ENCODE results near the gene ITSN1. TPM values are rescaled to one million over a fixed set of nuclear protein-coding genes. Genes with fewer than 3 reads are reported as not detected.

The ITSN1 gene
- total RNA-seq, 1 experiment from 2014 or later, result 42.6 TPM

DNA sequence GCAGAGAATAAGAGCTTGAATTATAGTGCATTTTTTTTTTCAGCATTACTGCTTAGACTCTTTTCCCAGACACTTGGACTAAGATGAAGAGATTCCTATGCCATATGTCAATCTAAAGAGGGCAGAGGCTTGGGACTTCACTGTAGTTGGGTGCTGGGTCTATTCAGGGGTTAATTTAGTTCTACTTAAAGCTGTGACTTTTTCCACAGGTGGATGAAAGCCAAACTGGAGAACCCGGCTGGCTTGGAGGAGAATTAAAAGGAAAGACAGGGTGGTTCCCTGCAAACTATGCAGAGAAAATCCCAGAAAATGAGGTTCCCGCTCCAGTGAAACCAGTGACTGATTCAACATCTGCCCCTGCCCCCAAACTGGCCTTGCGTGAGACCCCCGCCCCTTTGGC lies 168.5 kb downstream of the ITSN1 start:
- CTCF ChIA-PET, result interaction anchor here (0.6 to 0.8 kb wide), 2 partner anchors 127 to 162 kb away, joined by 3 read pairs; no protein-coding TSS in a partner anchor
- H3K27me3 Mint-ChIP-seq (ENCODE audit: insufficient read depth, unreplicated experiment), result no peaks in the 10 kb centered on the region
- H3K9me3 Mint-ChIP-seq (ENCODE audit: unreplicated experiment), result no peaks in the 10 kb centered on the region
- no peak for DNase-seq (ENCODE audit: unreplicated experiment)
- BruUV-seq (replicated peaks), result no TSS peak
- H3K4me1 Mint-ChIP-seq (ENCODE audit: insufficient read depth, unreplicated experiment), result no peaks in the 10 kb centered on the region
- no peak overlapping the region for H3K27ac Mint-ChIP-seq (ENCODE audit: low read depth, unreplicated experiment)
- H3K36me3 Mint-ChIP-seq (ENCODE audit: insufficient read depth, unreplicated experiment), result peaks cover 53% of the 10 kb centered on the region
- POLR2A ChIA-PET, result interaction anchor here (0.6 to 1.6 kb wide), 2 partner anchors 8 to 404 kb away, joined by 3 to 5 read pairs; no protein-coding TSS in a partner anchor
- no peak overlapping the region for H3K4me3 Mint-ChIP-seq (ENCODE audit: unreplicated experiment)
- TF ChIP-seq, protein P1, sequence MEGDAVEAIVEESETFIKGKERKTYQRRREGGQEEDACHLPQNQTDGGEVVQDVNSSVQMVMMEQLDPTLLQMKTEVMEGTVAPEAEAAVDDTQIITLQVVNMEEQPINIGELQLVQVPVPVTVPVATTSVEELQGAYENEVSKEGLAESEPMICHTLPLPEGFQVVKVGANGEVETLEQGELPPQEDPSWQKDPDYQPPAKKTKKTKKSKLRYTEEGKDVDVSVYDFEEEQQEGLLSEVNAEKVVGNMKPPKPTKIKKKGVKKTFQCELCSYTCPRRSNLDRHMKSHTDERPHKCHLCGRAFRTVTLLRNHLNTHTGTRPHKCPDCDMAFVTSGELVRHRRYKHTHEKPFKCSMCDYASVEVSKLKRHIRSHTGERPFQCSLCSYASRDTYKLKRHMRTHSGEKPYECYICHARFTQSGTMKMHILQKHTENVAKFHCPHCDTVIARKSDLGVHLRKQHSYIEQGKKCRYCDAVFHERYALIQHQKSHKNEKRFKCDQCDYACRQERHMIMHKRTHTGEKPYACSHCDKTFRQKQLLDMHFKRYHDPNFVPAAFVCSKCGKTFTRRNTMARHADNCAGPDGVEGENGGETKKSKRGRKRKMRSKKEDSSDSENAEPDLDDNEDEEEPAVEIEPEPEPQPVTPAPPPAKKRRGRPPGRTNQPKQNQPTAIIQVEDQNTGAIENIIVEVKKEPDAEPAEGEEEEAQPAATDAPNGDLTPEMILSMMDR (IDR thresholded peaks at IDR 0.05; ENCODE audit: unreplicated experiment), result no peak
- intact Hi-C loops (cut with micrococcal nuclease), result no loop called here

- no peak overlapping the region for H3K27ac Mint-ChIP-seq (ENCODE audit: low read depth, unreplicated experiment)
- peaks cover 59% of the 10 kb centered on the region for H3K36me3 Mint-ChIP-seq (ENCODE audit: insufficient read depth, unreplicated experiment)
- intact Hi-C loops (cut with micrococcal nuclease), result no loop called here
- no peaks in the 10 kb centered on the region for H3K27me3 Mint-ChIP-seq (ENCODE audit: insufficient read depth, unreplicated experiment)
- BruUV-seq (replicated peaks), result no TSS peak
- CTCF ChIA-PET, result interaction anchor here (0.6 kb wide), 1 partner anchor 161 kb away, joined by 3 read pairs; no protein-coding TSS in a partner anchor
- H3K9me3 Mint-ChIP-seq (ENCODE audit: unreplicated experiment), result no peaks in the 10 kb centered on the region
- POLR2A ChIA-PET, result interaction anchor here (1.6 kb wide), 1 partner anchor 9 kb away, joined by 5 read pairs; no protein-coding TSS in a partner anchor
- H3K4me1 Mint-ChIP-seq (ENCODE audit: insufficient read depth, unreplicated experiment), result no peaks in the 10 kb centered on the region
- no peak overlapping the region for H3K4me3 Mint-ChIP-seq (ENCODE audit: unreplicated experiment)
- no peak for DNase-seq (ENCODE audit: unreplicated experiment)
- TF ChIP-seq, protein P1 (IDR thresholded peaks at IDR 0.05; ENCODE audit: unreplicated experiment), result no peak
Observed at GRCh38 chr21:33811167-33812010, 169.1 kb downstream of the ITSN1 start.

GRCh38 chr21:33813832-33814365 lies 171.6 kb downstream of the ITSN1 start:
- Mint-ChIP-seq H3K4me1 (ENCODE audit: insufficient read depth, unreplicated experiment) (peaks cover 13% of the 10 kb centered on the region), H3K4me3 (ENCODE audit: unreplicated experiment) (no peak overlapping the region), H3K27me3 (ENCODE audit: insufficient read depth, unreplicated experiment) (no peaks in the 10 kb centered on the region), H3K36me3 (ENCODE audit: insufficient read depth, unreplicated experiment) (peaks cover 64% of the 10 kb centered on the region), H3K9me3 (ENCODE audit: unreplicated experiment) (no peaks in the 10 kb centered on the region), H3K27ac (ENCODE audit: low read depth, unreplicated experiment) (no peak overlapping the region)
- TF ChIP-seq, protein P1 (IDR thresholded peaks at IDR 0.05; ENCODE audit: unreplicated experiment), result no peak
- no peak for DNase-seq (ENCODE audit: unreplicated experiment)
- intact Hi-C loops (cut with micrococcal nuclease), result no loop called here
- ChIA-PET POLR2A (no interaction called here), CTCF (interaction anchor here (0.6 to 0.9 kb wide), 2 partner anchors 17 to 129 kb away, joined by 3 to 4 read pairs; no protein-coding TSS in a partner anchor)
- no TSS peak for BruUV-seq (replicated peaks)

GRCh38 chr21:33815143-33815707 lies 172.9 kb downstream of the ITSN1 start:
- peaks cover 55% of the 10 kb centered on the region for H3K36me3 Mint-ChIP-seq (ENCODE audit: insufficient read depth, unreplicated experiment)
- no peak for DNase-seq (ENCODE audit: unreplicated experiment)
- CTCF ChIA-PET, result no interaction called here
- POLR2A ChIA-PET, result interaction anchor here (0.6 to 0.7 kb wide), 2 partner anchors 21 to 156 kb away, joined by 3 read pairs; no protein-coding TSS in a partner anchor
- no peak overlapping the region for H3K4me3 Mint-ChIP-seq (ENCODE audit: unreplicated experiment)
- no peaks in the 10 kb centered on the region for H3K27me3 Mint-ChIP-seq (ENCODE audit: insufficient read depth, unreplicated experiment)
- H3K27ac Mint-ChIP-seq (ENCODE audit: low read depth, unreplicated experiment), result no peak overlapping the region
- H3K4me1 Mint-ChIP-seq (ENCODE audit: insufficient read depth, unreplicated experiment), result peaks cover 13% of the 10 kb centered on the region
- BruUV-seq (replicated peaks), result no TSS peak
- H3K9me3 Mint-ChIP-seq (ENCODE audit: unreplicated experiment), result no peaks in the 10 kb centered on the region
- TF ChIP-seq, protein P1 (IDR thresholded peaks at IDR 0.05; ENCODE audit: unreplicated experiment), result no peak
- intact Hi-C loops (cut with micrococcal nuclease), result no loop called here

Measured in MCF 10A (cell line).